ENCODE measurements around the gene GPR52. TPM values are rescaled to one million over a fixed set of nuclear protein-coding genes. Genes with fewer than 3 reads are reported as not detected.

The GPR52 gene
- total RNA-seq, 2 experiments from 2014 or later, result 0.58 to 0.97 TPM

- Mint-ChIP-seq H3K9me3 (no peaks in the 10 kb centered on the region), H3K4me1 (ENCODE audit: low read depth) (no peaks in the 10 kb centered on the region), H3K27me3 (no peaks in the 10 kb centered on the region), H3K27ac (no peak overlapping the region), H3K4me3 (no peak overlapping the region), H3K36me3 (ENCODE audit: low read depth) (no peaks in the 10 kb centered on the region)
- POLR2A ChIA-PET, result no interaction called here
- ATAC-seq (no peak), DNase-seq (no peak)
- TF ChIP-seq, protein P1, sequence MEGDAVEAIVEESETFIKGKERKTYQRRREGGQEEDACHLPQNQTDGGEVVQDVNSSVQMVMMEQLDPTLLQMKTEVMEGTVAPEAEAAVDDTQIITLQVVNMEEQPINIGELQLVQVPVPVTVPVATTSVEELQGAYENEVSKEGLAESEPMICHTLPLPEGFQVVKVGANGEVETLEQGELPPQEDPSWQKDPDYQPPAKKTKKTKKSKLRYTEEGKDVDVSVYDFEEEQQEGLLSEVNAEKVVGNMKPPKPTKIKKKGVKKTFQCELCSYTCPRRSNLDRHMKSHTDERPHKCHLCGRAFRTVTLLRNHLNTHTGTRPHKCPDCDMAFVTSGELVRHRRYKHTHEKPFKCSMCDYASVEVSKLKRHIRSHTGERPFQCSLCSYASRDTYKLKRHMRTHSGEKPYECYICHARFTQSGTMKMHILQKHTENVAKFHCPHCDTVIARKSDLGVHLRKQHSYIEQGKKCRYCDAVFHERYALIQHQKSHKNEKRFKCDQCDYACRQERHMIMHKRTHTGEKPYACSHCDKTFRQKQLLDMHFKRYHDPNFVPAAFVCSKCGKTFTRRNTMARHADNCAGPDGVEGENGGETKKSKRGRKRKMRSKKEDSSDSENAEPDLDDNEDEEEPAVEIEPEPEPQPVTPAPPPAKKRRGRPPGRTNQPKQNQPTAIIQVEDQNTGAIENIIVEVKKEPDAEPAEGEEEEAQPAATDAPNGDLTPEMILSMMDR (IDR thresholded peaks at IDR 0.05), result no peak
- CTCF ChIA-PET, result interaction anchor here (0.6 kb wide), 1 partner anchor 121 kb away, joined by 3 read pairs; no protein-coding TSS in a partner anchor
- intact Hi-C loops (cut with micrococcal nuclease), result no loop called here
These were observed 49.7 kb downstream of the GPR52 start for GRCh38 chr1:174497478-174497877.

Data from activated CD8-positive, alpha-beta T cell treated with anti-CD3 and anti-CD28 coated beads for 36 hours (primary cell).